CD14-positive monocyte (primary cell): ENCODE measurements around the gene DYNC1I1. TPM values are rescaled to one million over a fixed set of nuclear protein-coding genes. Genes with fewer than 3 reads are reported as not detected.

Source experiments
- DNase-seq, 3 donors: peaks; one replicate each; pipeline ENCODE4 v3.0.0-alpha.2; 2011 to 2022
- H2AFZ ChIP-seq: 2 replicates; pipeline ENCODE4 v1.6.0; 2012; ENCODE audit warnings: mild to moderate bottlenecking, low read depth, low read length, inconsistent platforms; ENCODE audit not compliant: insufficient read depth, poor library complexity, severe bottlenecking
- H3K27ac ChIP-seq, 2 donors: 1 replicate in 1 of 2; 2 replicates in 1 of 2; pipeline ENCODE4 v1.5.1; 2012 to 2013; ENCODE audit warnings: low read length in 2 of 2, control low read depth in 1 of 2, inconsistent platforms in 1 of 2, low read depth in 1 of 2, mild to moderate bottlenecking in 1 of 2
- H3K27me3 ChIP-seq, 2 donors: one replicate each; pipeline versions ENCODE4 v1.6.0 to v1.6.1; 2011 to 2013; ENCODE audit warnings: low read length in 2 of 2; ENCODE audit not compliant: control insufficient read depth in 2 of 2, insufficient read depth in 2 of 2
- H3K36me3 ChIP-seq, 2 donors: replicated peaks in 1 of 2; 1 replicate in 1 of 2; 2 replicates in 1 of 2; pipeline versions ENCODE4 v1.5.1 to v1.6.1; 2012 to 2013; ENCODE audit warnings: low read length in 2 of 2, control low read depth in 1 of 2, inconsistent platforms in 1 of 2, mild to moderate bottlenecking in 1 of 2; ENCODE audit not compliant: insufficient read depth in 2 of 2, control insufficient read depth in 1 of 2
- H3K4me1 ChIP-seq, 2 donors: 1 replicate in 1 of 2; 2 replicates in 1 of 2; pipeline versions ENCODE4 v1.5.1 to v1.6.1; 2012 to 2013; ENCODE audit warnings: low read length in 2 of 2, control low read depth in 1 of 2, inconsistent platforms in 1 of 2, mild to moderate bottlenecking in 1 of 2, moderate library complexity in 1 of 2; ENCODE audit not compliant: insufficient read depth in 2 of 2, control insufficient read depth in 1 of 2
- H3K4me2 ChIP-seq: replicated peaks from 2 replicates; pipeline ENCODE3; 2012; ENCODE audit warnings: low read length, moderate library complexity, mild to moderate bottlenecking; ENCODE audit not compliant: poor library complexity, severe bottlenecking; ENCODE audit errors: extremely low read depth
- H3K4me3 ChIP-seq, 3 experiments: fragments of 200-600 bp in 1 of 3; sonication (generic) in 1 of 3; replicated peaks in 1 of 3; 1 replicate in 2 of 3; 2 replicates in 1 of 3; pipeline ENCODE4 v1.5.1; 2011 to 2013; ENCODE audit warnings: low read length in 3 of 3, mild to moderate bottlenecking in 3 of 3, control low read depth in 2 of 3, low read depth in 2 of 3, inconsistent platforms in 1 of 3, moderate library complexity in 1 of 3
- H3K79me2 ChIP-seq: 2 replicates; pipeline ENCODE4 v1.6.0; 2012; ENCODE audit warnings: mild to moderate bottlenecking, control low read depth, inconsistent platforms, low read length, moderate library complexity; ENCODE audit not compliant: insufficient read depth
- H3K9ac ChIP-seq: 2 replicates; pipeline ENCODE4 v1.6.0; 2017; ENCODE audit warnings: low read length, mild to moderate bottlenecking; ENCODE audit not compliant: insufficient read depth, poor library complexity, severe bottlenecking
- H3K9me3 ChIP-seq, 2 donors: replicated peaks in 1 of 2; 1 replicate in 1 of 2; 2 replicates in 1 of 2; pipeline versions ENCODE4 v1.5.1 to v1.6.1; 2012 to 2013; ENCODE audit warnings: low read length in 2 of 2, control low read depth in 1 of 2; ENCODE audit not compliant: control insufficient read depth in 1 of 2, insufficient read depth in 1 of 2
- H4K20me1 ChIP-seq: 2 replicates; pipeline ENCODE4 v1.6.0; 2012; ENCODE audit warnings: mild to moderate bottlenecking, low read length, control low read depth, moderate library complexity; ENCODE audit not compliant: insufficient read depth
- H3K27ac Mint-ChIP-seq, 7 donors: one replicate each; pipeline ENCODE4 v1.8.0; 2020; ENCODE audit warnings: mild to moderate bottlenecking in 7 of 7, mixed read lengths in 7 of 7, moderate library complexity in 6 of 7, inconsistent platforms in 2 of 7
- H3K27me3 Mint-ChIP-seq, 3 donors: one replicate each; pipeline ENCODE4 v1.8.0; 2021 to 2022; ENCODE audit warnings: low read depth in 3 of 3, mild to moderate bottlenecking in 3 of 3, mixed read lengths in 3 of 3, moderate library complexity in 3 of 3, inconsistent platforms in 1 of 3
- H3K36me3 Mint-ChIP-seq, 2 donors: one replicate each; pipeline ENCODE4 v1.8.0; 2020; ENCODE audit warnings: mixed read lengths in 2 of 2, inconsistent platforms in 1 of 2, mild to moderate bottlenecking in 1 of 2
- H3K4me1 Mint-ChIP-seq: one replicate; pipeline ENCODE4 v1.8.0; 2020; ENCODE audit warnings: mild to moderate bottlenecking, mixed read lengths
- H3K4me3 Mint-ChIP-seq, 2 donors: one replicate each; pipeline ENCODE4 v1.8.0; 2020; ENCODE audit warnings: mild to moderate bottlenecking in 2 of 2, mixed read lengths in 2 of 2, moderate library complexity in 1 of 2
- H3K9me3 Mint-ChIP-seq, 7 donors: one replicate each; pipeline ENCODE4 v1.8.0; 2020 to 2022; ENCODE audit warnings: mixed read lengths in 7 of 7, mild to moderate bottlenecking in 6 of 7, moderate library complexity in 6 of 7, inconsistent platforms in 2 of 7
- whole genome bisulfite sequencing: methylation state at CpG from one replicate; pipeline ENCODE4 v1.1.5; 2013; ENCODE audit warnings: missing lambda C conversion rate; ENCODE audit not compliant: insufficient coverage; 5-methylcytosine and 5-hydroxymethylcytosine counted together
- intact Hi-C, 2 donors: fragments of 100-400 bp; cut with micrococcal nuclease; formaldehyde crosslinking; loops; one replicate each; pipeline versions ENCODE4 v1.15.0 to v1.15.1; 2023
- polyA plus RNA-seq, 3 donors: library from polyadenylated mRNA; depleted of rRNA in 1 of 3; unstranded in 2 of 3; stranded (reverse) in 1 of 3; fragments of 300-500 nt in 2 of 3; fragments of >200 nt in 1 of 3; fragmentation: Illumina TruSeq in 2 of 3; gene quantifications; 1 replicate in 2 of 3; 2 replicates in 1 of 3; pipeline ENCODE4 v1.2.3, GENCODE V29; 2012 to 2021
- TF ChIP-seq, protein P1 (sequence below): fragments of 200-600 bp; IDR thresholded peaks from one replicate; pipeline ENCODE4 v1.8.0; 2022; ENCODE audit warnings: antibody characterized with exemption, mild to moderate bottlenecking

DYNC1I1 gene
- polyA plus RNA-seq, 3 donors: not detected

DNA sequence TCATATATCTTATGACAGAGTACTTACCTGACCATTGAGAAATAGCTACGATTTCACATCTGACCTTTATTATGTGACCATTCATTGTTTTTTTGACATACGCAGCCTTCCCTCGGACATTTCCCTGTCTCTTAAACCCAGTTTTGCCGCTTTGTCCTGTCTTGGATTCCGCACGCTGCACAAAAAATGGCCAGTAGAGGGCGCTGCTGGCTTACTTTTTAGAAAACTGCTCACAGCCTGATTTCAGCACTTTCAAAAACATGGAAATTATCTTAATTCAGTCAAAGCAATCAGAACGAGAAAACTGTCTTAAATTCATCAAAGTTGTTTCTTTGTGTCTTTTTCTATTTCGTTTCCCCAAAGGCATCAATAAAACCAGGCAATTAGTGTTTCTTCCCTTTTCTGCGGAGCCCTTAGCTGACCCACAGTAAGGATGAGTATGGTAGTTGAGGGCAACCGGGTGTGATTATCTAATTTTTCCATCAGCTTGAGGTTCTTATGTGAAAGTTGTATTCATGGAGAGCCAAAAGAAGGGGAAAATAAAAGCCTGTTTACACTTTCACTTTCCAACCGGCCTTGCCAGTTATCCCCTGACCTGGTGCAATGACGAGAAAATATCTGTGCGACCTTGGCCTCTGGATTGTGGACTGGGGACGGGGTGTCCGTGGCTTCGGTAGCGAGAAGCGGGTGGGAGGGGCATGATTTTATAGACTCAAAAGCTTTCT is 144.4 kb downstream of the DYNC1I1 start:
- Histone ChIP-seq H3K4me1 (no peaks in the 10 kb centered on the region), H2AFZ (no peak overlapping the region), H3K36me3 (no peaks in the 10 kb centered on the region), H3K79me2 (no peaks in the 10 kb centered on the region), H3K4me2 (no peak overlapping the region), H3K27me3 (peaks cover 9 to 13% of the 10 kb centered on the region in 2 donors), H3K9me3 (no peaks in the 10 kb centered on the region), H4K20me1 (no peaks in the 10 kb centered on the region), H3K27ac (no peak overlapping the region), H3K9ac (no peak overlapping the region), H3K4me3 (no peak overlapping the region)
- DNase-seq: peak; percentile 32 to 55 (median 42)
- H3K4me3 Mint-ChIP-seq: peak overlapping the region in 1 of 2 donors; percentile 77
- no peaks in the 10 kb centered on the region for H3K36me3 Mint-ChIP-seq
- TF ChIP-seq, protein P1, sequence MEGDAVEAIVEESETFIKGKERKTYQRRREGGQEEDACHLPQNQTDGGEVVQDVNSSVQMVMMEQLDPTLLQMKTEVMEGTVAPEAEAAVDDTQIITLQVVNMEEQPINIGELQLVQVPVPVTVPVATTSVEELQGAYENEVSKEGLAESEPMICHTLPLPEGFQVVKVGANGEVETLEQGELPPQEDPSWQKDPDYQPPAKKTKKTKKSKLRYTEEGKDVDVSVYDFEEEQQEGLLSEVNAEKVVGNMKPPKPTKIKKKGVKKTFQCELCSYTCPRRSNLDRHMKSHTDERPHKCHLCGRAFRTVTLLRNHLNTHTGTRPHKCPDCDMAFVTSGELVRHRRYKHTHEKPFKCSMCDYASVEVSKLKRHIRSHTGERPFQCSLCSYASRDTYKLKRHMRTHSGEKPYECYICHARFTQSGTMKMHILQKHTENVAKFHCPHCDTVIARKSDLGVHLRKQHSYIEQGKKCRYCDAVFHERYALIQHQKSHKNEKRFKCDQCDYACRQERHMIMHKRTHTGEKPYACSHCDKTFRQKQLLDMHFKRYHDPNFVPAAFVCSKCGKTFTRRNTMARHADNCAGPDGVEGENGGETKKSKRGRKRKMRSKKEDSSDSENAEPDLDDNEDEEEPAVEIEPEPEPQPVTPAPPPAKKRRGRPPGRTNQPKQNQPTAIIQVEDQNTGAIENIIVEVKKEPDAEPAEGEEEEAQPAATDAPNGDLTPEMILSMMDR: peak; percentile 90
- H3K27ac Mint-ChIP-seq: no peak overlapping the region
- WGBS: 2% methylated on average over 7 of the region's 19 CpGs
- H3K27me3 Mint-ChIP-seq: peaks cover 10 to 16% (median 12%) of the 10 kb centered on the region in 3 donors
- H3K4me1 Mint-ChIP-seq: peaks cover 3% of the 10 kb centered on the region
- intact Hi-C loops: loop anchor here (2.0 to 10.0 kb wide), 4 partner anchors 1110 to 1151 kb away; no protein-coding TSS in a partner anchor
- no peaks in the 10 kb centered on the region for H3K9me3 Mint-ChIP-seq

DNA sequence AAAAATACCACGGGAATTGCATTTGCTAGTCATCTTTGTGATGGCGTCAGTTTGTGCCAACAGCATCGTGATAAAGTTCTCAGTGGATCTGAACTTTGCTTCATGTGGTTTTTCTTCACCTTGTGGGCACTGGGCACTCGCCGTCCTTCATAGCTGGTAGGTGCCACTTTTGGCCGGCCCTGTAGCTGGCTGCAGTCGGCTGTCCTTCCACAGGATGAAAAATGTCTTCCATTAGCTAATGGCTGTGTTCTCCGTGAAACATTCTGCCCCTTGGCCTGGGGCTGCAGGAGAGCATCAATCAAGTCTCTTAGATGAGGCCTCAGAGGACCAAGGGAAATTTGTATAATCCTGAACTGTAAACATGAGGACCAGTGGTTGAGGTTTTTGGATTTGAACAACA is 145.3 kb downstream of the DYNC1I1 start:
- Mint-ChIP-seq H3K27me3 (peaks cover 10 to 16% (median 10%) of the 10 kb centered on the region in 3 donors), H3K36me3 (no peaks in the 10 kb centered on the region), H3K9me3 (no peaks in the 10 kb centered on the region), H3K4me3 (no peak overlapping the region), H3K4me1 (peaks cover 3% of the 10 kb centered on the region), H3K27ac (no peak overlapping the region)
- TF ChIP-seq, protein P1: no peak
- intact Hi-C loops: loop anchor here (2.0 to 10.0 kb wide), 4 partner anchors 1109 to 1150 kb away; no protein-coding TSS in a partner anchor
- H3K4me3 ChIP-seq: no peak overlapping the region
- no peaks in the 10 kb centered on the region for H3K9me3 ChIP-seq
- H3K4me1 ChIP-seq: no peaks in the 10 kb centered on the region
- 95% methylated on average over 8 of the region's 8 CpGs for WGBS
- H3K36me3 ChIP-seq: no peaks in the 10 kb centered on the region
- H2AFZ ChIP-seq: no peak overlapping the region
- no peak for DNase-seq
- H3K4me2 ChIP-seq: no peak overlapping the region
- no peaks in the 10 kb centered on the region for H4K20me1 ChIP-seq
- H3K79me2 ChIP-seq: no peaks in the 10 kb centered on the region
- H3K27me3 ChIP-seq: peaks cover 9 to 13% of the 10 kb centered on the region in 2 donors
- no peak overlapping the region for H3K27ac ChIP-seq
- no peak overlapping the region for H3K9ac ChIP-seq
